ENCODE results near the gene RNU7-1.

RNU7-1 gene

GRCh38 chr12:6938353-6939190 lies 5.0 kb upstream of the RNU7-1 start:
- no peak for DNase-seq

GRCh38 chr12:6939191-6939540 lies 4.5 kb upstream of the RNU7-1 start:
- no peak for DNase-seq

- no peak for DNase-seq
These were observed 2.3 kb upstream of the RNU7-1 start for GRCh38 chr12:6941267-6941666.

- no peak for DNase-seq
These were observed 1.8 kb upstream of the RNU7-1 start for GRCh38 chr12:6941782-6942181.

GRCh38 chr12:6942331-6942665 lies 1.3 kb upstream of the RNU7-1 start:
- no peak for DNase-seq

- DNase-seq: peak; percentile 92
These were observed 261 bp upstream of the RNU7-1 start for GRCh38 chr12:6943389-6943721.

GRCh38 chr12:6944381-6945186 lies 968 bp downstream of the RNU7-1 start:
- peak; percentile 90 for DNase-seq

GRCh38 chr12:6945613-6946012 lies 2.0 kb downstream of the RNU7-1 start:
- DNase-seq: no peak

- DNase-seq: peak; percentile 63
These were observed 2.7 kb downstream of the RNU7-1 start for GRCh38 chr12:6946033-6946919.

- DNase-seq: no peak
These were observed 3.3 kb downstream of the RNU7-1 start for GRCh38 chr12:6946920-6947374.

- no peak for DNase-seq
These were observed 4.0 kb downstream of the RNU7-1 start for GRCh38 chr12:6947615-6948014.

- DNase-seq: peak; percentile 62
These were observed 5.4 kb downstream of the RNU7-1 start for GRCh38 chr12:6948873-6949594.

- DNase-seq: no peak
These were observed 6.8 kb downstream of the RNU7-1 start for GRCh38 chr12:6950401-6950801.

GRCh38 chr12:6950811-6951540 lies 7.4 kb downstream of the RNU7-1 start, which contains the start of gene PTPN6:
Gene PTPN6, plus strand, starts transcription at chr12:6951356. Its CDS starts 157 bp downstream, at chr12:6951513.
- DNase-seq: peak; percentile 67

- DNase-seq: no peak
These were observed 8.0 kb downstream of the RNU7-1 start for GRCh38 chr12:6951551-6952120.

- DNase-seq: no peak
These were observed 8.7 kb downstream of the RNU7-1 start for GRCh38 chr12:6952121-6952862.

- DNase-seq: no peak
These were observed 9.3 kb downstream of the RNU7-1 start for GRCh38 chr12:6952863-6953441.

GRCh38 chr12:6953442-6954315 lies 10.1 kb downstream of the RNU7-1 start:
- peak; percentile 84 for DNase-seq

Measured in CD4-positive, alpha-beta T cell treated with Interleukin-4 for 4 hours (primary cell).